GM12878 (cell line): Measurements from ENCODE around the gene AGAP1. TPM values are rescaled to one million over a fixed set of nuclear protein-coding genes. Genes with fewer than 3 reads are reported as not detected.

Experiments used
- CHD4 ChIP-seq: fragments of 200-600 bp; sonication (generic); IDR thresholded peaks from 2 replicates; pipeline ENCODE4 v1.6.1; 2016; ENCODE audit warnings: mild to moderate bottlenecking
- CUX1 ChIP-seq: IDR thresholded peaks from 2 replicates; pipeline ENCODE4 v1.6.1; 2012; ENCODE audit warnings: improper control_type of control experiment, low read depth, low read length; ENCODE audit not compliant: insufficient replicate concordance
- E2F8 ChIP-seq: fragments of 450-650 bp; IDR thresholded peaks from 2 replicates; pipeline ENCODE4 v1.6.1; 2018; ENCODE audit warnings: mild to moderate bottlenecking, low read depth, moderate library complexity; ENCODE audit not compliant: partially characterized antibody
- ESRRA ChIP-seq: IDR thresholded peaks from 2 replicates; pipeline ENCODE4 v1.6.1; 2012; ENCODE audit warnings: mild to moderate bottlenecking, low read length, improper control_type of control experiment
- JUND ChIP-seq: IDR thresholded peaks from 2 replicates; pipeline ENCODE4 v1.6.1; 2012; ENCODE audit warnings: low read depth, mild to moderate bottlenecking, low read length, improper control_type of control experiment, moderate library complexity
- RELA ChIP-seq: fragments of 450-650 bp; IDR thresholded peaks from 2 replicates; pipeline ENCODE4 v1.8.0; 2014; ENCODE audit warnings: borderline replicate concordance; ENCODE audit not compliant: partially characterized antibody
- STAT3 ChIP-seq: IDR thresholded peaks from 2 replicates; pipeline ENCODE4 v1.6.1; 2011; ENCODE audit warnings: low read depth, low read length, improper control_type of control experiment
- polyA plus RNA-seq, 11 experiments: library from polyadenylated mRNA; depleted of rRNA in 4 of 11; unstranded in 6 of 11; stranded (reverse) in 5 of 11; fragments of >200 nt; fragmentation: Nextera tagmentation in 4 of 11; fragmentation: Illumina TruSeq in 1 of 11; extraction: Ambion mirVana in 4 of 11; extraction: Trizol in 1 of 11; gene quantifications; 1 replicate in 1 of 11; 2 replicates in 10 of 11; pipeline versions ENCODE4 v1.2.1 to v1.2.3, GENCODE V29; 2011 to 2016; ENCODE audit warnings: inconsistent platforms in 2 of 11, missing spikeins in 2 of 11, low read depth in 1 of 11
- total RNA-seq, 4 experiments: library from RNA; depleted of rRNA in 3 of 4; stranded (reverse); fragments of >200 nt in 3 of 4; fragmentation: Illumina TruSeq in 1 of 4; extraction: Trizol in 1 of 4; gene quantifications; 2 replicates each; pipeline versions ENCODE4 v1.2.1 to v1.2.3, GENCODE V29; 2013 to 2021
- TF ChIP-seq, protein P1 (sequence below): IDR thresholded peaks from 2 replicates; pipeline ENCODE4 v1.6.1; 2011; ENCODE audit warnings: mild to moderate bottlenecking, low read depth, low read length, moderate library complexity; ENCODE audit not compliant: insufficient replicate concordance
- TF ChIP-seq, protein P2 (sequence below): fragments of 450-650 bp; IDR thresholded peaks from 2 replicates; pipeline ENCODE4 v1.6.1; 2017; ENCODE audit warnings: borderline replicate concordance

The AGAP1 gene
- total and polyA plus RNA-seq, 10 of the 15 experiments (the other 5 are each of a cell fraction or from before 2014, with no cell fraction given), result 0.05 to 0.15 (median 0.06) TPM; not detected in 7

- TF ChIP-seq CUX1 (no peak), E2F8 (no peak), STAT3 (no peak), JUND (no peak), RELA (no peak), CHD4 (no peak), ESRRA (no peak)
- TF ChIP-seq, protein P1, sequence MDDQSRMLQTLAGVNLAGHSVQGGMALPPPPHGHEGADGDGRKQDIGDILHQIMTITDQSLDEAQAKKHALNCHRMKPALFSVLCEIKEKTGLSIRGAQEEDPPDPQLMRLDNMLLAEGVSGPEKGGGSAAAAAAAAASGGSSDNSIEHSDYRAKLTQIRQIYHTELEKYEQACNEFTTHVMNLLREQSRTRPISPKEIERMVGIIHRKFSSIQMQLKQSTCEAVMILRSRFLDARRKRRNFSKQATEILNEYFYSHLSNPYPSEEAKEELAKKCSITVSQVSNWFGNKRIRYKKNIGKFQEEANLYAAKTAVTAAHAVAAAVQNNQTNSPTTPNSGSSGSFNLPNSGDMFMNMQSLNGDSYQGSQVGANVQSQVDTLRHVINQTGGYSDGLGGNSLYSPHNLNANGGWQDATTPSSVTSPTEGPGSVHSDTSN, result no peak
- TF ChIP-seq, protein P2, sequence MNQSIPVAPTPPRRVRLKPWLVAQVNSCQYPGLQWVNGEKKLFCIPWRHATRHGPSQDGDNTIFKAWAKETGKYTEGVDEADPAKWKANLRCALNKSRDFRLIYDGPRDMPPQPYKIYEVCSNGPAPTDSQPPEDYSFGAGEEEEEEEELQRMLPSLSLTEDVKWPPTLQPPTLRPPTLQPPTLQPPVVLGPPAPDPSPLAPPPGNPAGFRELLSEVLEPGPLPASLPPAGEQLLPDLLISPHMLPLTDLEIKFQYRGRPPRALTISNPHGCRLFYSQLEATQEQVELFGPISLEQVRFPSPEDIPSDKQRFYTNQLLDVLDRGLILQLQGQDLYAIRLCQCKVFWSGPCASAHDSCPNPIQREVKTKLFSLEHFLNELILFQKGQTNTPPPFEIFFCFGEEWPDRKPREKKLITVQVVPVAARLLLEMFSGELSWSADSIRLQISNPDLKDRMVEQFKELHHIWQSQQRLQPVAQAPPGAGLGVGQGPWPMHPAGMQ, result no peak
Measured at GRCh38 chr2:235591231-235591730, 97.4 kb downstream of the AGAP1 start (continued).
